Stimulated activated naive CD4-positive, alpha-beta T cell (primary cell): ENCODE data around the gene TMEM132C.

Experiments
- DNase-seq, 6 experiments: peaks; one replicate each; lab custom pipeline; 2025; lab: John Stamatoyannopoulos, UW

The TMEM132C gene

GRCh38 chr12:128612150-128612850 lies 345.3 kb downstream of the TMEM132C start:
- DNase-seq, result no peak

- no peak for DNase-seq
These were observed 347.0 kb downstream of the TMEM132C start for GRCh38 chr12:128613837-128614590.

GRCh38 chr12:128617304-128617833 lies 350.4 kb downstream of the TMEM132C start:
- no peak for DNase-seq

GRCh38 chr12:128619263-128619662 lies 352.3 kb downstream of the TMEM132C start:
- no peak for DNase-seq

- no peak for DNase-seq
These were observed 354.3 kb downstream of the TMEM132C start for GRCh38 chr12:128621304-128621703.

- no peak for DNase-seq
These were observed 356.8 kb downstream of the TMEM132C start for GRCh38 chr12:128623748-128624147.

GRCh38 chr12:128626808-128627320 lies 359.9 kb downstream of the TMEM132C start:
- DNase-seq, result no peak

- no peak for DNase-seq
These were observed 360.7 kb downstream of the TMEM132C start for GRCh38 chr12:128627659-128628058.

GRCh38 chr12:128629979-128630378 lies 363.0 kb downstream of the TMEM132C start:
- DNase-seq, result no peak

GRCh38 chr12:128637642-128638606 lies 371.0 kb downstream of the TMEM132C start:
- no peak for DNase-seq

- DNase-seq, result no peak
These were observed 372.1 kb downstream of the TMEM132C start for GRCh38 chr12:128639089-128639488.

GRCh38 chr12:128643155-128643554 lies 376.2 kb downstream of the TMEM132C start:
- no peak for DNase-seq

GRCh38 chr12:128644664-128645296 lies 377.8 kb downstream of the TMEM132C start:
- no peak for DNase-seq

- no peak for DNase-seq
These were observed 382.9 kb downstream of the TMEM132C start for GRCh38 chr12:128649902-128650301.

GRCh38 chr12:128652136-128652751 lies 385.3 kb downstream of the TMEM132C start:
- DNase-seq, result no peak

- DNase-seq, result no peak
These were observed 387.5 kb downstream of the TMEM132C start for GRCh38 chr12:128654468-128654867.

GRCh38 chr12:128657378-128657777 lies 390.4 kb downstream of the TMEM132C start:
- no peak for DNase-seq

GRCh38 chr12:128660532-128661225 lies 393.7 kb downstream of the TMEM132C start:
- DNase-seq, result no peak

- DNase-seq, result no peak
These were observed 394.2 kb downstream of the TMEM132C start for GRCh38 chr12:128661226-128661569.

- no peak for DNase-seq
These were observed 395.1 kb downstream of the TMEM132C start for GRCh38 chr12:128662101-128662500.
